LHCN-M2 (cell line): ENCODE data around the gene SPSB2. TPM values are rescaled to one million over a fixed set of nuclear protein-coding genes. Genes with fewer than 3 reads are reported as not detected.
"Not testable (repeated sequence)": the region's sequence is repeated elsewhere in the genome, so short reads cannot be mapped to it uniquely, and the experiment has no call there.

Experiments used
- DNase-seq: peaks from one replicate; pipeline ENCODE4 v3.0.0-alpha.2; 2012; ENCODE audit warnings: low read depth
- total RNA-seq: library from RNA; depleted of rRNA; stranded (reverse); fragments of >200 nt; gene quantifications from 2 replicates; pipeline ENCODE4 v1.2.3, GENCODE V29; 2014

SPSB2 gene
- total RNA-seq, 1 experiment from 2014 or later = 13.0 TPM

DNA sequence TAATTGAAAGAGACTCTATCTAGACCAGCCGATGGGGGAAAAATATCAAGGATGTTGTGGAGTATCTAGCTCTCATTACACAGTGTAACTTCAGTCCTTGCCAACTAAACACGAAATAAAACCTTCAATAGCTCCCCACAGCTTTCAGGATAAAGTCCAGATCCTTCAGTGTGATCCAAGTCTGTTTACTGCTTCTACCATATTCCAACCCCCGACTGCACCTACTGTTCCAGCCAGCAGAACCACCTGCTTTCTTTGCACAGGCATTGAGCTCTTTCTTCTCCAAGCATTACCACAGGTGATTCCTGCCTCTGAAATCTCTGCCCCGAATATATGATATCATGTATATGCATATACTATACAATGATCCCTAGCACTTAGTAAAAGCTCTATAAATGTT, 29.3 kb upstream of the SPSB2 start:
- no peak for DNase-seq

DNA sequence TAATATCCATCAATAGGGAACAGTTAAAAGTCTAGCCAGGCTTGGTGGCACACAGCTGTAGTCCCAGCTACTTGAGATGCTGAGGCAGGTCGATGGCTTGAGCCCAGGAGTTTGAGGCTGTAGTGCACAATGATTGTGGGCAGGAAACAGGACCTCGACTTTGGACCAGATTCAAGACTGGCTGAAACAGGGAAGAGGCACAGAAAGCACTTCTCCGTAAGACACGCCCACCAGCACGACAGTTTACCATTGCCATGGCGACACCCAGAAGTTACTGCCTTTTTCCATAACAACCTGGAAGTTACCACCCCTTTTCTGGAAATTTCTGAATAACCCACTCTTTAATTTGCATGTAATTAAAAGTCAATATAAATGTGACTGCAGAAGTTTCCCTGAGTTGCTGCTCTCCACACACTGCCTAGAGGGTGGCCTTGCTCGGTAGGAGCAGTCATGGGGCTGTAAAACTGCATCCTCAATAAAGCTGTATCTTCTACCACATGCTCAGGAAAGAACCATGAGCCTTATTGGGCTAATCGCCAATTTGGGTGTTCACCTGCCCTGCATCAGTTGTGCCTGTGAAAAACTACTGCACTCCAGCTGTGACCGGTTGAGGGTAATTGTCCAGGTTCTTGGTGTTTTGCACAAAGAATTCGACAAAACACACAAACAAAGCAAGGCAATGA, 26.9 kb upstream of the SPSB2 start:
- peak; percentile 40 for DNase-seq

DNA sequence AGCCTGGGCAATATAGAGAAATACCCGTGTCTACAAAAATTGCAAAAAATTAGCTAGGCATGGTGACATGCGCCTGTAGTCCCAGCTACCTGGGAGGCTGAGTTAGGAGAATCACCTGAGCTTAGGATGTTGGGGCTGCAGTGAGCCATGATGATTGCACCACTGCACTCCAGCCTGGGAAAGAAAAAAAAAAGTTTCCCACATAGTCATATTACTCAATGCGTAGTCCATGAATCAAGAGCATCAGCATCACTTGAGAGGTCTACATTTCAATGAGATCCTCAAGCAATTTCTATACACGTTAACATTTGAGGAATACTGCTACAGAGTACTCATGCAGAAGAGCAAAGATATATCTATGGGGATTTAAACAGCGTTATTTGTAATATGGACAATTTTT, 26.3 kb upstream of the SPSB2 start:
- DNase-seq = no peak

GRCh38 chr12:6896846-6897435, 23.8 kb upstream of the SPSB2 start:
- no peak for DNase-seq

- no peak for DNase-seq
Measured at GRCh38 chr12:6894321-6894720, 21.2 kb upstream of the SPSB2 start.

DNA sequence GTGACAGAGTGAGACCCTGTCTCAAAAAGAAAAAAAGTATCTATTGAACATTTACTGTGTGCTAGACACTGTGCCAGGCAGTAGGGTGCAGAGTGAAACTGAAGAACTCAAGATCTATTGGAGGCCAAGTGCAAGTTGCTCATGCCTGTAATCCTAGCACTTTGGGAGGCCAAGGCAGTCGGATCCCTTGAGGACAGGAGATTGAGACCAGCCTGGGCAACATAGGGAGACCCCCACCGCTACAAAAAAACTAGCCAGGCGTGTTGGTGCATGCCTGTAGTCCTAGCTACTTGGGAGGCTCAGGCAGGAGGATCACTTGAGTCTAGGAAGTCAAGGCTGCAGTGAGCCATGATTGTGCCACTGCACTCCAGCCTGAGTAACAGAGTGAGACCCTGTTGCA, 19.6 kb upstream of the SPSB2 start:
- not testable (repeated sequence) for DNase-seq

GRCh38 chr12:6891646-6892001, 18.5 kb upstream of the SPSB2 start:
- DNase-seq = no peak

- peak; percentile 94 for DNase-seq
Measured at GRCh38 chr12:6890789-6891645, 17.9 kb upstream of the SPSB2 start.

DNA sequence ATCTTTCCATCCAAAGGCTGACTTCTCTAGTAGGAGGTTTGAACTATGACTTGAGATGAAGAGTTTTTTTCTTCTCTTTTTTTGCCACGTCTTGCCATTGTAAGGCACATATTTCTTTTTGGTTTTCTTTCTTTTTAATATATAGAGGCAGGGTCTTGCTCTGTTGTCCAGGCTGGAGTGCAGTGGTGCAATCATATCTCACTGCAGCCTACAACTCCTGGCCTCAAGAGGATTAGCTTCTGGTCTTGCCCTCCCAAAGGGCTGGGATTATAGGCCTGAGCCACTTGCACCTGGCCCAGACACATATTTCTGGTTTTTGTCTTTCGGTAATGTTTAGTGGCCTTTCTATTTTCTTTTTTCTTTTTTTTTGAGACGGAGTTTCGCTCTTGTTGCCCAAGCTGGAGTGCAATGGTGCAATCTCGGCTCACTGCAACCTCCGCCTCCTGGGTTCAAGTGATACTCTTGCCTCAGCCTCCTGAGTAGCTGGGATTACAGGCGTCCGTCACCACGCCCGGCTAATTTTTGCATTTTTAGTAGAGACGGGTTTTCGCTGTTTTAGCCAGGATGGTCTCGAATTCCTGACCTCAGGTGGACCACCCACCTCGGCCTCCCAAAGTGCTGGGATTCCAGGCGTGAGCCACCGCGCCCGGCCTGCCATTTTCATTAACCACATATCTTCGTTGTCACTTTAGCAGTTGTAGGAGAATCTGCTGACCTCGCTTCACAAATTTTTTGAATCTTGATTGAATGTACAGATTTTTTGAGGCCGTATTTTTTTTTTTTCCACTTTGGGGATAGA, 16.9 kb upstream of the SPSB2 start:
- not testable (repeated sequence) for DNase-seq

GRCh38 chr12:6888794-6889193, 15.7 kb upstream of the SPSB2 start:
- DNase-seq = not testable (repeated sequence)

DNA sequence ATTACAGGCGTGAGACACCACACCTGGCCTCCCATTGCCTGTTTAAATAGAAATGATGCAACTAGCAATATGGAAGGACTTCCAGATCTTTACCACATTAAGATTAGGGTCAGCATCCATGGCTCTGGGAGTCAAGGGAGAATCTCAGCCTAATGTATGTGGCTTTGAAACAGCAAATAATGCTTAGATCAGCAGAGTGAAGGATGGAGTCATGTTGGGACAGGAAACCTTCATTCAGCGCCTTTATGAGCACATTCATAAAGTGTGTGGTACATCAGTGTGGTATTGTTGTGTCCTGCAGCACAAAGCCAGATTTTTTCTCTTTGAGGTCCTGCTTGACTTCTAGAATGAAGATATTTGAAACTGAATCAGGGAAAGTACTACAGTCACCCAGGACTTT, 15.3 kb upstream of the SPSB2 start:
- no peak for DNase-seq

GRCh38 chr12:6887460-6887859, 14.4 kb upstream of the SPSB2 start:
- DNase-seq = no peak

- DNase-seq = not testable (repeated sequence)
Measured at GRCh38 chr12:6886206-6886999, 13.3 kb upstream of the SPSB2 start.

DNA sequence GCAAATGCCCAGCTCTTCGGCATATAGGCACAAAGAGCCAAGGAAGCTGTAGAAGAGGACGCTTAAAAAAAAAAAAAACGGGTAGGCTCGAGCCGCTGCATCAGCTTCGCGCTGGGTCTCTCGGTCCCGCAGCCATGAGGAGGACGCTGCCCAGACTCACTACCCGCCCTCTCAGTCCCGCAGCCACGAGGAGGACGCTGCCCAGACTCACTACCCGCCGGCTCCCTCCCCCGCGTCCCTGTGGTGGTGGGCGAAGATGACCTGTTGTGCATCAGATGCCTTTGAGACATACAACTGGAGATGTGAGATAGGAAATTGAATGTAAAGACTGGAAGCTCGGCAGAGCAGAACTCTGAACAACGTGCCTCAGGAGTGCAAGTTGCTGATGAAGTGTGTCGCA, 11.4 kb upstream of the SPSB2 start:
- DNase-seq = no peak

- DNase-seq = no peak
Measured at GRCh38 chr12:6883683-6884082, 10.6 kb upstream of the SPSB2 start.

- no peak for DNase-seq
Measured at GRCh38 chr12:6883252-6883651, 10.1 kb upstream of the SPSB2 start.

DNA sequence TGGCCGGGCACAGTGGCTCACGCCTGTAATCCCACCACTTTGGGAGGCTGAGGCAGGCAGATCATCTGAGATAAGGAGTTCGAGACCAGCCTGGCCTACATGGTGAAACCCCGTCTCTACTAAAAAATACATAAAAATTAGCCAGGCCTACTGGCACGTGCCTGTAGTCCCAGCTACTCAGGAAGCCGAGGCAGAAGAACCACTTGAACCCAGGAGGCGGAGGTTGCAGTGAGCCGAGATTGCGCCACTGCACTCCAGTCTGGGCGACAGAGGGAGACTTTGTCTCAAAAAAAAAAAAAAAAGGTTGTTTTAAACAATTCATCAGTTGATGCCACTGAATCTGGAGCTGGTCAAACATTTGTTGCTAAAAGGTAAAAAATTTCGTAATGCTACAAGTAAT, 6.7 kb upstream of the SPSB2 start:
- not testable (repeated sequence) for DNase-seq

DNA sequence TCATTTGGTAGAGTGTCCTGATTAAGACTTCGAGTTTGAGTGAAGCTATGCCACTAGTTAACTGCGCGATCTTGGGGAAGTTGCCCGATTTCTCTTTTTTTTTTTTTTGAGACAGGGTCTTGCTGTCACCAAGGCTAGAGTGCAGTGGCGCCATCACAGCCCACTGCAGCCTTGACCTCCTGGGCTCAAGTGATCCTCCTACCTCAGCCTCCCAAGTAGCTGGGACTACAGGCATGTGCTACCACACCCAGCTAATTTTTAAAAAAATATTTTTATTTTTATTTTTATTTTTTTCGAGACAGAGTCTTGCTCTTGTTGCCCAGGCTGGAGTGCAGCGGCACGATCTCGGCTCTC, 889 bp upstream of the SPSB2 start:
- not testable (repeated sequence) for DNase-seq

GRCh38 chr12:6872073-6873048, 742 bp downstream of the SPSB2 start:
- DNase-seq = peak; percentile 69
